Breast epithelium (tissue), 4 donors: ENCODE data around the gene RBBP8. TPM values are rescaled to one million over a fixed set of nuclear protein-coding genes. Genes with fewer than 3 reads are reported as not detected.

Experiments
- DNase-seq, 2 donors: peaks; one replicate each; pipeline ENCODE4 v3.0.0-alpha.2; 2019; ENCODE audit warnings: low spot score in 2 of 2
- H3K27ac ChIP-seq, 2 donors: fragments of 200-600 bp; sonication (generic) in 1 of 2; one replicate each; pipeline ENCODE4 v1.5.1; 2016 to 2019; ENCODE audit warnings: mild to moderate bottlenecking in 1 of 2
- H3K27me3 ChIP-seq, 2 donors: fragments of 200-600 bp; sonication (generic) in 1 of 2; one replicate each; pipeline versions ENCODE4 v1.5.1 to v1.6.0; 2017 to 2019; ENCODE audit warnings: control low read depth in 1 of 2, mild to moderate bottlenecking in 1 of 2
- H3K36me3 ChIP-seq: fragments of 200-600 bp; one replicate; pipeline ENCODE4 v1.5.1; 2019
- H3K4me1 ChIP-seq, 2 donors: fragments of 200-600 bp; sonication (generic); one replicate each; pipeline ENCODE4 v1.5.1; 2016 to 2019; ENCODE audit warnings: control low read depth in 1 of 2
- H3K4me3 ChIP-seq, 3 donors: fragments of 200-600 bp; sonication (generic); 1 replicate in 2 of 3; 2 replicates in 1 of 3; pipeline ENCODE4 v1.5.1; 2016 to 2019; ENCODE audit warnings: mild to moderate bottlenecking in 3 of 3, moderate library complexity in 2 of 3
- H3K9me3 ChIP-seq, 2 donors: fragments of 200-600 bp; sonication (generic) in 1 of 2; one replicate each; pipeline ENCODE4 v1.5.1; 2016 to 2019; ENCODE audit warnings: control low read depth in 1 of 2
- CTCF ChIP-seq, 3 donors: fragments of 450-650 bp; IDR thresholded peaks; one replicate each; pipeline ENCODE4 v1.5.1; 2016 to 2017; ENCODE audit warnings: antibody characterized with exemption in 3 of 3, mild to moderate bottlenecking in 3 of 3, moderate library complexity in 3 of 3
- POLR2A ChIP-seq: fragments of 450-650 bp; IDR thresholded peaks from one replicate; pipeline ENCODE4 v1.6.1; 2016; ENCODE audit warnings: antibody characterized with exemption, mild to moderate bottlenecking, moderate library complexity
- POLR2AphosphoS5 ChIP-seq, 3 donors: sonication (generic); formaldehyde crosslinking; IDR thresholded peaks; one replicate each; pipeline ENCODE4 v1.6.1; 2017; ENCODE audit warnings: antibody characterized with exemption in 3 of 3
- intact Hi-C: fragments of 100-400 bp; cut with DNase I; formaldehyde crosslinking; loops from one replicate; pipeline ENCODE4 v1.15.1; 2023; ENCODE audit warnings: low total_unique reads
- total RNA-seq, 3 donors: library from RNA; depleted of rRNA; stranded (reverse); fragments of >200 nt; gene quantifications; one replicate each; pipeline ENCODE4 v1.1.0, GENCODE V29; 2016

The RBBP8 gene
- total RNA-seq, 3 donors from 2014 or later = 19.4 to 117 (median 76.4) TPM

- no peak for DNase-seq
- intact Hi-C loops = no loop called here
- peak overlapping the region in 1 of 2 donors; percentile 99 for H3K27ac ChIP-seq
Observed at GRCh38 chr18:22928339-22928738, 4.8 kb upstream of the RBBP8 start.

DNA sequence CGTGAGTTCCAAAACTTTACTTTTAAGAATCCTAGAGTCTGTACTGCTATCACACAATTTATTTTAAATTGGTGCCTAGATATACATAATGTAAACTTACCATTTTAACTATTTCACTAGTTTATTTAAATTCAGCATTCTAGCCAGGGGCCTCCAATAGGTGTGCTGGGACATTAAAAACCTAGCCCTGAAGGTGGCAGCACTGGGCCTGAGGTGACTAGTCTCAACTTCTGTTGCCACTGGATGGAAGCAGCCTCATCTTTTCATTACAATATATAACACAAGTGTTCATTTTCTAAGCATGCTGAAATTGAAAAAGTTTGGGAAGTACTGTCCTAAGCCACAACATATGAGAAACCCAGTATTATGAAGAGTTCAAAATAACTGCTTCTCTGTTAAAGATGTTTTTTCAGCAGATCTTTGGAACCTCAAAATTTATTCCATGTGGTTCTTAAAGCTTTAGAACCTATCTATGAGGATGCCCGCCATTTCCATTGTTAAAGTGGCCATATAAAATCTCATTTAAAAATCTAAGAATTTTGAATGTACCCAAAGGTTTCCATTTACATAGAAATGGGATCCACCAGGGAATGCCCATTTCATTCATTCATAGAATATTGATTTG is 2.9 kb upstream of the RBBP8 start:
- Histone ChIP-seq H3K27me3 (no peaks in the 10 kb centered on the region), H3K4me1 (no peaks in the 10 kb centered on the region), H3K9me3 (no peaks in the 10 kb centered on the region), H3K27ac (peak overlapping the region in 1 of 2 donors; percentile 99), H3K4me3 (no peak overlapping the region), H3K36me3 (no peaks in the 10 kb centered on the region)
- TF ChIP-seq POLR2A (no peak), POLR2AphosphoS5 (IDR thresholded peaks at IDR 0.05) (no peak), CTCF (IDR thresholded peaks at IDR 0.05) (peak; percentile 37 to 70 (median 57))
- intact Hi-C loops = no loop called here
- peak; percentile 69 to 84 for DNase-seq

More at GRCh38 chr18:22928339-22928738, 4.8 kb upstream of the RBBP8 start:
- no peak for TF ChIP-seq POLR2A
- TF ChIP-seq POLR2AphosphoS5 (IDR thresholded peaks at IDR 0.05) = no peak
- no peak for TF ChIP-seq CTCF (IDR thresholded peaks at IDR 0.05)
- Histone ChIP-seq H3K27me3 (no peaks in the 10 kb centered on the region), H3K4me1 (no peaks in the 10 kb centered on the region), H3K36me3 (no peaks in the 10 kb centered on the region), H3K9me3 (no peaks in the 10 kb centered on the region), H3K4me3 (no peak overlapping the region)

DNA sequence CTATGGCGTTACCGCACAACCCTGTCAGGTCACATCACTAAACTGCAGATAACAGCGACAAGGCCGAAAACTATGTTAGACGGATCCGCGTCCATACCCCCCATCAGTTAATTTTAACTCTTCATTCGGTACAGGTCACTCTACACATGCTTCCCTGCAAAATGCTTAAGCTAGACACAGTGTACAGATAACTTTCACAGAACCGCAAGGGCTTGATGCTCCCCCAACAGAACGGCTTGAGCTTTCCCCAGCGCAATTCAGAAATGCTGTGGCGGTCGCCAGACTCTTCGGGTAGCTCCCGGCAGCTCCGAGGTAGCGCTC is 283 bp upstream of the RBBP8 start:
- TF ChIP-seq POLR2A (no peak), POLR2AphosphoS5 (IDR thresholded peaks at IDR 0.05) (no peak), CTCF (IDR thresholded peaks at IDR 0.05) (no peak)
- Histone ChIP-seq H3K27ac (peak overlapping the region; percentile 99), H3K4me3 (peak overlapping the region; percentile 82 to 95 (median 82)), H3K4me1 (no peaks in the 10 kb centered on the region), H3K9me3 (no peaks in the 10 kb centered on the region), H3K36me3 (no peaks in the 10 kb centered on the region), H3K27me3 (no peaks in the 10 kb centered on the region)
- intact Hi-C loops = no loop called here
- no peak for DNase-seq

DNA sequence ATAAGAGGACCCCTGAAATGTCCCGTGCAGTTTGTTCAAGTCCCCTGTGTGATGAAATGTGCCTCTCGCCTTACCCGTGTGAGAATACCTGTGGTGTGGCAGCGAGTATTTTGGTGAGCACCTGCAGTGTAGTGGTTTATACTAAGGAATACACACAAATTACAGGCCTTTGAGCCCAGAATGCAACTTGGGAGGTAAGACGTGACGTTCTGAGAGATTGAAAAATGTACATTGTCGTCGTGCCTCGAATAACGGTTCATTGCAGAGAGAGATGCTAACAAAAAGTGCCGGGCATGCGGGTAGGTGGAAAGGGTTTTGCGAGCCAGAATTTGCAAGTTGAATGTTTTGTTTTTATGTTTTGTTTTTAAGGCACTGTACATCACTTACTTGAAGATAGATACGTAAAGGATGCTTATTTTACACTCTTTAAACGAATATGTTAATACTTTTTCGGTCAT is 867 bp downstream of the RBBP8 start:
- no peaks in the 10 kb centered on the region for H3K27me3 ChIP-seq
- no peak for DNase-seq
- H3K4me1 ChIP-seq = no peaks in the 10 kb centered on the region
- no peaks in the 10 kb centered on the region for H3K9me3 ChIP-seq
- intact Hi-C loops = no loop called here
- H3K27ac ChIP-seq = peak overlapping the region; percentile 99
- H3K4me3 ChIP-seq = peak overlapping the region; percentile 82 to 95 (median 82)
- TF ChIP-seq POLR2AphosphoS5 (IDR thresholded peaks at IDR 0.05) = no peak
- TF ChIP-seq CTCF (IDR thresholded peaks at IDR 0.05) = no peak
- no peak for TF ChIP-seq POLR2A
- H3K36me3 ChIP-seq = no peaks in the 10 kb centered on the region

GRCh38 chr18:22934789-22935188 is 1.7 kb downstream of the RBBP8 start:
- peak overlapping the region in 2 of 3 donors; percentile 29 to 82 for H3K4me3 ChIP-seq
- TF ChIP-seq POLR2AphosphoS5 (IDR thresholded peaks at IDR 0.05) (no peak), POLR2A (no peak), CTCF (IDR thresholded peaks at IDR 0.05) (no peak)
- H3K27me3 ChIP-seq = no peaks in the 10 kb centered on the region
- DNase-seq = no peak
- no peaks in the 10 kb centered on the region for H3K4me1 ChIP-seq
- intact Hi-C loops = no loop called here
- H3K9me3 ChIP-seq = no peaks in the 10 kb centered on the region
- peak overlapping the region in 1 of 2 donors; percentile 99 for H3K27ac ChIP-seq
- H3K36me3 ChIP-seq = no peaks in the 10 kb centered on the region
